GM18519 (cell line): Measurements from ENCODE around the gene CADM4.
"Not testable (repeated sequence)": the region's sequence is repeated elsewhere in the genome, so short reads cannot be mapped to it uniquely, and the experiment has no call there.

Experiments
- ATAC-seq: cut with Tn5 transposase; IDR thresholded peaks from one replicate; pipeline ENCODE4 v1.9.1; 2021; ENCODE audit warnings: mild to moderate bottlenecking, moderate library complexity; ENCODE audit not compliant: unreplicated experiment, low FRiP score

The CADM4 gene

DNA sequence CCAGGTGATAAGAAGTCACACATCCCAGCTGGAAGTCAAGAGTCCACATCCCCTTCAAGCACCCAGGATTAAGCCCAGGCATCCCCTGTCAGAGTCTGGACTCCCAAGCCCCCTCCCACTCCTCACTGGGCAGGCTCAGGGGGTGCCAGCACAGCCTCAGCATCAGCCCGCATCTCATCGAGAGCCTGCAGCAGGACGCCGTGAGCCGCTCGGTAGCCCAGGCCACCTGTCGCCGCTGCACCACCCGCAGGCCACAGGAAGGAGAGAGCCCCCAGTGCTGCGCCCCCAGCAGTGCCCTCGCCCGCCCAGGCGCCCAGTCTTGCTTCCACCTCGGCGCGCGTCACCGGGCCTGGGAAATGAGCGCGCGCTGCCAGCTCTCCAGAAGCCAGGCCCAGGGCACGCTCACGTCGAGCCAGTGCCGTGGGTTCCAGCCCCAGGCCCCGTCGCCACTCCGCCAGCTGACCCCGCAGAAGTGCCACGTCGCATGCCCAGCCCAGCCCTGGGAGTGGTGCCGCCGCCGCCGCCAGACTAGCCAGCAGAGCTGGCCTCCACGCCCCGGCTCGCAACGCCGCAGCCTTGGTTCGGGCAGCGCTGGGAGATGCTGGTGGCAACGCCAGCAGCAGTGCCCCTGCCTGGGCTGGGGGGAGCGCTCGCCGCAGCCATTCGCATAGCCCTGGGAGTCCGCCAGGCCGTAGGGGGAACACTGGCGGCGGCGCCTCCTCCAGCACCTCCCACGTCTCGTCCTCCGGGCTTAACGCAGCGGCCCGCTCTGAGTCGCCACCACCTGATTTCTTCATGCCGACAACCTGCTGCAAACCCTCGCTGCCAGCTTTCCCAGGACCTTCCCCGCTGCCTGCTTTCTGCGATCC lies 47.5 kb downstream of the CADM4 start:
- ATAC-seq: no peak

DNA sequence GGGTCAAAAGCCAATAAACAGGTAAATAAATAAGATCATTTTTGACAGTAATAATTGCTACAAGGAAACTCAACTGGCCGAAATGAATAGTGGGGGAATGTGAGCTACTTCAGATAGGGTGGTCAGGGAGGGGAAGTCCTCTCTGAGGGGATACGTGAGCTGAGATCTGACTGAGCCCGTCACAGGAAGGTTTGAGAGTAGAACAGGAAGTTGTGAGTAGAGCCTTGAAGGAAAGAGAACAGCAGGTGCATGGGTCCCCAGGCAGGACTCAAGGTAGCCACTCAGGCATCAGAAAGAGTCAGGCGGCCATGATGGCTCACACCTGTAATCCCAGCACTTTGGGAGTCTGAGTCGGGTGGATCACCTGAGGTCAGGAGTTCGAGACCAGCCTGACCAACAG lies 50.0 kb downstream of the CADM4 start:
- ATAC-seq: no peak

GRCh38 chr19:43589277-43589676 lies 50.4 kb downstream of the CADM4 start:
- no peak for ATAC-seq

DNA sequence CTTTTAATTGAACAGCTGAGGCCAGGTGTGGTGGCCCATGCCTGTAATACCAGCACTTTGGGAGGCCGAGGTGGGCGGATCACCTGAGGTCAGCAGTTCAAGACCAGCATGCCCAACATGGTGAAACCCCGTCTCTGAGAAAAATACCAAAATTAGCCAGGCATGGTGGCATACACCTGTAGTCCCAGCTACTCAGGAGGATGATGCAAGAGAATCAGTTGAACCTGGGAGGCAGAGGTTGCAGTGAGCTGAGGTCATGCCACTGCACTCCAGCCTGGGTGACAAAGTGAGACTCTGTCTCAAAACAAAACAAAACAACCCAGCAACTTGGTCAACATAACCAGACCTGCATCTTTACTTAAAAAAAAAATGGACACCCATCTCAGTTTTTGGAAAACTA lies 52.6 kb downstream of the CADM4 start:
- not testable (repeated sequence) for ATAC-seq

DNA sequence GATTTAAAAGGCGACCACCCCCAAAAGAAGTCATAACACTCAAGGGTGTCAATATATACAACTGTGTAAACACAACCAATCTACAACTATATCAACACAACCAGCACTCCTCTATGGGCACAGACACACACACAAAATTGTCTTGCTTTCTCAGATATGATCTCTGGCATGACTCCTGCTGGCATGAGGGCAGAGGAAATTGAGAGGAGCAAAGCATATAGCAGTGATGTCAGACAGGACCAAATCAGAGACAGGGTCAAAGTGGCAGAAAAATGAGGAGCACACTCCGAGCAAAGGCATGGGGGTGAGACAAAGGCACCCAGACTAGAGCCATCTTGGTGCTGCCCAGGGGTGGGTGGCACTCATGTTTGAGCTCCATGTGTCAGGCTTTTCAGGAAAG lies 53.3 kb downstream of the CADM4 start:
- no peak for ATAC-seq

GRCh38 chr19:43584484-43584883 lies 55.2 kb downstream of the CADM4 start:
- no peak for ATAC-seq

- ATAC-seq: no peak
Measured at GRCh38 chr19:43582495-43582894, 57.2 kb downstream of the CADM4 start.

- no peak for ATAC-seq
Measured at GRCh38 chr19:43581467-43581866, 58.2 kb downstream of the CADM4 start.

GRCh38 chr19:43578787-43579186 lies 60.9 kb downstream of the CADM4 start:
- ATAC-seq: no peak

DNA sequence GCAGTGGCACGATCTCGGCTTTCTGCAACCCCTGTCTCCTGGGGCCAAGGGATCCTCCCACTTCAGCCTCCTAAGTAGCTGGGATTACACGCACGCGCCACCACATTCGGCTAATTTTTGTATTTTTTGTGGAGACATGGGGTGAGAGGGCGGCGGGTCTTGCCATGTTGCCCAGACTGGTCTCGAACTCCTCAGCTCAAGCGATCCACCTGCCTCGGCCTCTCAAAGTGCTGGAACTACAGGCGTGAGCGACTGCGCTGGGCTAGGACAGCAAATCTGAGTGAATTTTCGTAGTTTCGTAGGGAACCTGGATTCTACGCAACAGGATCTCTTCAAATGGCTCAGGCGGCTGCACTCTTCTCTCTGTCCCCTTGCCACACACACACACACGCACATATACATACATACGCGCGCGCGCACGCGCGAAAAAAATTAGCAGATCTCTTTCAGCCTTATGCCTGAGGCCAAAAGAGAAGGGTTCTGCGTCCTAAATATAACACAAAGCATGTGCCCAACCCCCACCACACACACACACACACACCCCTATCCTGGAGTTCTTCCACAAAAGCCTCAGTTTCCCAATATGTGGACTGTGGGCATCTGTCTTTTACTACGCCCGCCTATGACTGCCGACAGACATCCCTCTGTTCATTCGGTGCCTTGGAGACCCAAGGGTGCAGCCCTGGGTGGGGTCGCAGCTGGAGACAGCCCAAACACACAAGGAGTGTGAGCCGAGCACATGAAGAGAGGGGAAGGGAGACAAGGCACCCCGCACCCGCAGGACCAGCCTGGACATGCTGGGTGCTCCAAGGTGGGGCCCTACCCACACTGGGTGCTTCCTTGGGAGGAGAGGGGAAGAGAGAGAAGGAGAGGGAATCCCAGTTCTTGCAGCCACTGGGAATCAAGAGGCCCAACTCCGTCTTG lies 63.4 kb downstream of the CADM4 start:
- no peak for ATAC-seq

- ATAC-seq: peak; percentile 81
Measured at GRCh38 chr19:43575156-43575950, 64.3 kb downstream of the CADM4 start, which contains the start of the genes PINLYP and XRCC1. Gene PINLYP (plus strand): TSS chr19:43575801. CDS start chr19:43577192, 1,391 bp downstream. Gene XRCC1 (minus strand): TSS chr19:43575527. CDS start chr19:43575458, 69 bp downstream.

DNA sequence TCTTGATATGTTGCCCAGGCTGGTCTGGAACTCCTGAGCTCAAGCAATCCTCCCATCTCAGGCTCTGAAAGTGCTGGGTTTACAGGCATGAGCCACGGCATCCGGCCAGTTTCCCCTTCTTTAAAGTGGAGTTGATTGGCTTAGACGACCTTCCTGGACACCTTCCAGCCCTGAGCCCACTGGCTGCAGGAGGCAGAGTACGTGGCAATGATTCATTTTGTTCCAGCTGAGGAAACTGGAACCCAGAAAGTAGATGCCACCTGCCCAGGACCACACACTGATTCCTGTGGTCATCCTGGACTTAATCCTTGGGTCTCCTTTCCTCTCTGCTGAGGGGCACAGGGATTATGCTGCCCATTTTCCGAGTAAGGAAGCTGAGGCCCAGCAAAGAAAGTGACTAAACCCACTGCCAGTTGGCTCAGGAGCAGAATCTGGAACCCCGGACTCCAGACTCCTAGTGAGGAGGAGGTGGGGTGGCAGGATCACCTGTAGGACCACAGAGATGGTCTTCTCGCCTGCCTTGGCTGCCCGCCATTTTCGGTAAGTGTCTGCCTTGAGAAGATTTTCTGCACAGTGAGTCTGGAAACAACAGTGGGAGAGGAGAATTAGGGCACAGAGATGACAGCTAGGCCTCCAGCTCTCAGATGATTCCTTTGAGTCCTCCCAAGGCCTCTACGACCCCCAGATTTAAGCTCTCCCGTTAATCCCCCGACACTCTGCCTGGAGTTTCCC lies 65.1 kb downstream of the CADM4 start:
- ATAC-seq: no peak
